GM19193 (cell line): Measurements from ENCODE around the gene ELP1.

Experiments
- POLR2A ChIP-seq: IDR thresholded peaks from 4 replicates; pipeline ENCODE4 v1.6.1; 2011; ENCODE audit not compliant: insufficient read depth, insufficient read length; ENCODE audit errors: extremely low read depth

The ELP1 gene

DNA sequence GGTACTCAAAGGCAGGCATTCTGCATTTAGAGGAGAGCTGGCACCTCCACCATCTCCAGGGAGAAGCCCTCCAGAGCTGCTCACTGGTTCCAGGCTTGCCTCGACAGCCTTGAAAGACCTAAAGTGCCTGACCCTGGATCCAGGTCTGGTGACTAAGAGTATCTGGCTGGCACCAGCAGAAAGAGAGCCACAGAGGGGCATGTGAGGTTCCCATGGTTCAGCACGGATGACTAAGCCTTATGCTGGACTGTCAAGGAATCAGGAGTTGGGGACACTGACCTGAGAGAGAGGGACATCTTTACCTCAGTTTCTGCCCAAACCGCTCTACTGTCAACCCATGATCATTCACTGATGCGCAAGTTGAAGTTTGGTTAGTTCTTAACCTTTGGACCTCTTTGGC is 68.9 kb downstream of the ELP1 start:
- no peak for TF ChIP-seq POLR2A

DNA sequence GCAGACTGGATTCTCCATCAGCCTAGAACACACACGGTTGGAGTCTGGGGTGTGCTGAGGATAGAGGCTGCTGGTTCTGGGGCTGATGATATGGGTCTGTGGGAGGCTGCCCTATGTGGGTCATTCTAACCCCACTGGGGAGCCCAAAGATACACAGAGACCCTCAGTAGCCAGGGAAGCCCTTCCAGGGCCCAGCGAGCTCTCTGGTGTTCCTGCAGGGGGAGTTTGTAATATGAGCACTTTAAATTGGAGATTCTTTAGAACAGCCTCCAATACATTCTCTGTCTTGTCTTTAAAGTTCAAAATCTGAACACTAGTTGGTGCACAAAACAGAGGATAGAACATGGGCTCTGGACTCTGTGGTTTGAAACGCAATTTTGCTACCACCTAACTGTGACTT is 69.5 kb downstream of the ELP1 start:
- no peak for TF ChIP-seq POLR2A

DNA sequence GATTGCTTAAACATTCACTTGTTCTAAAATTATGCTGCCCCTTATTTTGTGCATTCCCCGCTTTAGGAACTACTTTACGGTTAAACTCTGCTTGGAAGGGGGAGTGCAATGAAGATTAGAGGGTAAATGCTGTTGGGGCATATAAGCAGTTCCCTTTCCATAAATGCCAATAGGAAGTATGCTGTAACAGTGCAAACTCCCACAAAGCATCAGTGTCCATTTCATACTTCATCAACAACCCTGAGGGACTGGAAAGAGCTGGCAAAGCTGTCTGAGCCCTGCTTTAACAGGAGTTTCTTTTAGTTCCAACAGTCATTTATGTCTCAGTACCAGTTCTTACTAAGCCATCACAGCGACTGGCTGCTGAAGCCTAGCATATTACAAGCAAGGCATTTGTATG is 70.0 kb downstream of the ELP1 start:
- no peak for TF ChIP-seq POLR2A

DNA sequence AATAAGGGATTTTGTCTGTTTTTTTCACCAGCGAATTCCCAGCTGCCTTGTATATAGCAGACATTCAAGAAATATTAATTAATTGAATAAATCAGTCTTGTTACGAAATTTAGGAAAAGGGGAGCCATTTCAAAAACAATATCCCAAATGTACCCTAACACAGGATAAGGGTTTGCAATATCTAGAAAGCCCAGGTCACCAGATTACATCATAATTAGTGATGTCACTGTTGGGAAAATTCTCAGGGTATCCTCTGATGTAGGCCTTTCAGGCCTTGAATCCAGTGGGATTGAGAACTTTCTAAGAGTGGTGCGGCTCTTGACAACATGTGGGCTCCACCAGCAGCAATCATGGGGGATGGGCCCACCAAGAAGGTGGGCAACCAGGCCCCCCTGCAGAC is 71.9 kb downstream of the ELP1 start, which contains the start of gene ACTL7A:
Gene ACTL7A, plus strand, starts transcription at position 270 of the 400 bp plus-strand sequence. Its CDS starts 57 bp downstream, at position 327.
- no peak for TF ChIP-seq POLR2A

DNA sequence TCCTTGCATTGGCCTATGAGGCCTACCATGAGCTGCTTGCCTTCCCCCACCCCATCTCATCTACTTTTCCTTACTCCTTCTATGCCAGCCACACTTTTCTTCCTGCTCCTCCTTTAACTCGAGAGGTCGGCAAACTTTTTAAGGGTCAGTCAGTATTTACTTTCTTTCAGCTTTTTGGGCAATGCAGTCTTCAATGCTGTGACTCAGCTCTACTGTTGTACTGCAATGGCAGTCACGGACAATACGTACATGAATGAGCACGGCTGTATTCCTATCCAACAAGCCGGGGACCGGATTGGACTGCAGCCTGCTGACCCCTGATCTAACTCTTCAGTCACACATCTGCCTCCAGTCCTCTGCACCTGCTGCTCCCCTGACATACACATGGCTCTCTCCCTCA is 72.5 kb downstream of the ELP1 start:
- no peak for TF ChIP-seq POLR2A

DNA sequence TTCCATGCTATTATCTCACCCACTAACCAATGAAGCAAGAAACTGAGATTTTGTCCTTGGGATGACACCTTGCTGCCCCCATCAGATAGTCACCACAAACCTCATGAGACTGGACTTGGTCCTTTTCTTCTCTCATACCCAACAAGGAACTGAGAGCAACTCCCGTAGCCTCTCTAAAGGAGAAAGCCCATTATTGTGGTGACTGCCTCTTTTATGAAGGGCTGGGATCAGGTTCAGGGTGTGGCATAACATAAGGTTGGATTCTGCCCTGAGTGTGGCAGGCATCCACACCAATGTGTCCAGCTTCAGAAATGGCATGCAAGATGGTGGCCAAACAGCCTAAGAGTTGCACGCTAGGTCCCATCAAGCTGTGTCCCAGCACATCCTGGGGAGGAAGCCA is 73.2 kb downstream of the ELP1 start:
- TF ChIP-seq POLR2A: no peak

DNA sequence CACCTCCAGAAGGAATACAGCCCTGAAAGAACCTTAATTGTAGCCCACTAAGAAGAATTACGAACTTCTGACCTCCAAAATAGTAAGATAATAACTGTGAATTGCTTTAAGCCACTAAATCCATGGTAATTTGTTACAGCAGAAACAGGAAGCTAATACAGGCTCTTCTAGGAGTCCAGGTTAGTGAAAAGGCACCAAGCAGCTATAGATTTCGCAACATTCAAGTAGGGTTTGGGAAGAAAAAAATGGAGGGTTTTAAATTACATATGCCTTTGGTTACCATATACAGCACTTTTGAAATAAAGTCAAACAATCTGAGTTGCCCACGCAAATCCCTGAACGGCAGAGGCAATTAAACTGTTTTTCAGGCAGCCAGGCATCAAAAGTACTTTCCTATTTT is 73.6 kb downstream of the ELP1 start:
- TF ChIP-seq POLR2A: no peak

DNA sequence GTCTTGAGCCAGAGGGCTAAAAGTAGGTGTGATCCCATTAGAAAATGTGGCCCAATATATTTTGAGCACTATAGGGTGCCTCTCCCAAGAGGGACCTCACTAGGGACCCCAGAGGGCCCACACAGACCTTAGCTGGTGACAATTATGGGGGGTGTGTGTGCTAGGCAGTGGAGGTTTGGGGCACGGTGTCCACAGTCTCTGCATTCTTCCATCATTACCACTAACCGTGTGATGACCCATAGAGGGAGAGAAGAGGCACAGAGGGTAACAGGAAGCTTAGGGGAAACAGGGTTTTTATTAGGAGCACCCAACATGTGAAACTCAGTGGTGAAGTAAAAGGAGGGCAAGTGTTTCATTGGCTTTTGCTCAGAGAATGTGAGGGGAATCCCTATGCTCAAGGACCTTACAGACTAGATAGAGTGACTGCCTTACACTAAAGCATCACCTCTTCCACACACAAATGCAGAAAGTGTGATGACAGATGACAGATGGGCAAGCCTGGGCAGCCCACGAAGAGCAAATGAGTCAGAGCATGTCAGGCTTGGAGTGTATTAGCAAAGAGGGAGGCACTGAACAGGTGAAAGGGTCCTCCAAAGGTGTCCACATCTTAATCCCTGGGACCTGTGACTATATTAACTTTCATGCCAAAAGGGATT is 74.3 kb downstream of the ELP1 start:
- no peak for TF ChIP-seq POLR2A

DNA sequence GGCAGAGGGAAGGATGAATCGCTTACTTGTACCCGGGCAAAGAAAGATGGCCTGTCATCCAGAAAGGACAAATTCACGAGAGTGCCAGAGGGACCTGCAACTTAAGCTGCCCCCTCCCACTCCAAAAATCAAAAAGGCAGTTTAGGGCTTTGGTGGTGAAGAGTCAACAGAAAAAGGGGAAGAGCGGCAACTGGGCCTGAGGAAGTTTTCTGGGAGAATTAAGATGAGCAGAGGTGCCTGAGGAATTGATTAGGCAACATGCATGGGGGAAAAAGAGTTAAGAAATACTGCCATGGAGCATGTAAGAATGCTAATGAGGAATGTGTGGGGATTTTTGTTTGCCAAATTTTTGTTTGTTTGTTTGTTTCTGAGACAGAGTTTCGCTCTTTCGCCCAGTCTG is 76.4 kb downstream of the ELP1 start:
- TF ChIP-seq POLR2A: no peak

DNA sequence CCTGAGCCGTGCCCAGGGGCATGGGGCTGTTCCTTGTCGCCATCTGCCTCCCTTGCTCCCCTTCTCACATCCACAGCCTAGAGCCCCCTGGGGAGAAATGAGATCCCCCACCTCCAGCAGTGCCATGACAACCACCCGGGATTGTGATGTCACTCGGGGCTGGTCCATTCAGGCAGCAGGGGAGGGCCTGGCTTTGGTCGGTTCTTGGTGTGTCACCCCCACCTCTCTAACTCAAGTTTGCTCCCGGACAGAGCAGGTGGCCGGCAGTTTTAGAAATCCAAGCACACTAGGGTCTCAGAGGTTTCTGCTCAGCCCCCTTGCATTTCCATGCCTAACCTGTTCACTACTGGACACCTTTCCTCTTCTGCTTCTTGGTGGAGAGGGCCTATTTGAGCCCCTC is 78.0 kb downstream of the ELP1 start, which contains the start of gene ACTL7B:
Gene ACTL7B, minus strand, starts transcription at position 99 of the 400 bp plus-strand sequence. Its CDS starts 56 bp downstream, at position 43.
- no peak for TF ChIP-seq POLR2A

DNA sequence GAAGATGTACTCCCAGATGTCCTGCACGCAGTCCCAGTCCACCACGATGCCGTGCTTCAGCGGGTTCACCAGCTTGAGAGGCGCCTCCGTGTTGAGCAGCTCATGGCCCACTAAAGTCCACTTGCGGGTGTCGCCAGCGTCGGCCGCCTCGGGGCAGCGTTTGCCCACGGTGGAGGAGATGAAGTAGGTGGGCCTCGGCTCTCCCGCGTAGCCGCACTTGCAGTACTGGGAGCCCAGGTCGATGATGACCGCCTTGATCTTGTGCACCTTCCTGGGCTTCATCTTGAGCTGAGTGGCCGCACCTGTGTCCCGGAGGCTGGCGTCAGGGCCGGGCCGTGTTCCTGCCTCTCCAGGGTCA is 78.4 kb downstream of the ELP1 start:
- TF ChIP-seq POLR2A: no peak

DNA sequence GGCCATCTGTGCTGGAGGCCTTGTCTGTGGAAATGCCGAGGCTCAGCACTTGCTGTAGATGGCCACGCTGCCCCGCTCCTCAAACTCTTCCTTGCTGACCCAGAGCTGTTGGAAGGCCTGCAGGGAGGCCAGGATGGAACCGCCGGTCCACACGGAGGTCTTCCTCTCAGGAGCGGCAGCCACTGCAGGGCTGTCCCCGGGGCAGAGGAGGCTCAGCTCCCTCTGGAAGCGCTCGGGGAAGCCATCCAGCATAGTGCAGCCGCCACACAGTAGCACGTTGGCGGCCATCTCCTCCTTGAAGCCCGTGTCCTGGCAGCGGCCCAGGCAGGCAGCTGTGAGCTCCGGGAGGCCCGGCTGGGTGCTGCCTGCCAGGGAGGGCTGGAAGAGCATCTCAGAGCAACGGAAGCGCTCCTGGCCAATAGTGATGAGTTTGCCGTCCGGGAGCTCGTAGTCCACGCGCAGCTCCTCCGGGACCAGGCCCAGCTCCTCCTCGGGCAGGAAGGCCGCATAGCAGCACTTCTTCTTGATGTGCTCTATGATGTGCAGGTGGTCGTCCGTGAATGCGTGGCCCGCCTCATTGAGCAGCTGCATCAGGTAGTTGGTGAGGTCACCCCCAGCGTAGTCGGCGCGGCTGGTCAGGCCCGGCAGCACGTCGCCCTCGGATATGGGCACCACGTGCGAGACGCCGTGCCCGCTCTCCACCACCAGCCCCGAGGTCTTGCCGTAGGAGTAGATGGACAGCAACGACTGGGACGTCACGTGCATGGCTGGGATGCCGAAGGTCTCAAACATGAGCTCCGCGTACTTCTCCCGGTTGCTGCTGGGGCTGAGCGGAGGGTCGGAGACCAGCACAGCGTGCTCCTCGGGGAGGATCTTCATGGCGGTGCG is 79.0 kb downstream of the ELP1 start:
- TF ChIP-seq POLR2A: no peak

DNA sequence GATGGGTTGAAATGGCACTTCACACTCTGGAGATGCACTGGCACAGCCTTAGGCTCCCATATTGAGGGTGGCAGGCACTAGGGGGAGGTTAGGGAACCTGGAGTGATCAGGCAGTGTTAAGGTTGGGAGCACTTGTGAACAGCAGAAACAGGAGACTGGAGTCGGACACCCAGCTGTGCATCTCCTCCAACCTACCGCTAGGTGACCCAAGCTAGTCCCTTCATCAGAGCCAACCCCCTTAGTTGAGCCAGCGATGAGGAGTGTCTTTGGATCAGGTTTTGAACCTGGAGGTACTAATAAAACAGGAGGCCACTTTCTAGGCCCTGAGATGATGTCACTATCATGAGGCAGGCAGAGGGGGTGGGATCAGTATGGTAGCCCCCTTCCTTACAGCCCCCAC is 79.8 kb downstream of the ELP1 start:
- TF ChIP-seq POLR2A: no peak

DNA sequence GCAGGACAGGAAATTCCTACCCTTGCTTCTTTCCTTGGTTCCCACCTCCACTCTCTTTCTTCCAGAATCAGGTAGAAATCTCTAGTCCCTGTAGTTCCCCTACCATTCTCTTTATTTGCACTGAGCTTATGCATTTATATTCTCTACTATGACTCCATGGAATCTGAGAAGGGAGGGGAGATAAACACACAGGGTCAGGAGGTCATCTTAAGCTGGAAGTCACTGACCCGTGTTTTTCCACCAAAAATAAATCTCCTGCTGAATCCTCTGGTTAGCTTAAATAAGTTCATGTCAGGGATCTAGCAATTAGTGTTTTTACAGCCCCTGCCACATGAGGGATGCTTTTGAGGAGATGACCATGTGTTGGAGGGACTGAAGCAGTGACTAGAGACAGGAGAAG is 81.8 kb downstream of the ELP1 start:
- no peak for TF ChIP-seq POLR2A

DNA sequence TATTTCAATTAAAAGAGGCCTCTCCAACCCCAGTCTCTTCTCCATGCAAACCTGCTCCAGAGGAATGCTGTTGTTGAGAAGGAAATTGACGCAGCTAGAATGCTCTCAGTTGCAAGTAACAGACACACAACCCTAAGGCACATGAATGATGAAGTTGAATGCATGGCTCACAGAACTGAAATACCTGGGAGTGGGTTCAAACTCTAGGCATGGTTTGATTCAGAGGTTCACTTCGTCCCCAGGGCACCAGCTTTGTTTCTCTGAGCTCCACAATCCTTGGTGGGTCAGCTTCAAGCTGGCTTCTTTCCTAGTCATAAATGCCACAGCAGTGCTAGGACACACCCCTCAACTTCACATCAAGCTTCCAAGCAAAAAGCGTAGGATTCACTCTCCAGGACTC is 82.8 kb downstream of the ELP1 start:
- TF ChIP-seq POLR2A: no peak

DNA sequence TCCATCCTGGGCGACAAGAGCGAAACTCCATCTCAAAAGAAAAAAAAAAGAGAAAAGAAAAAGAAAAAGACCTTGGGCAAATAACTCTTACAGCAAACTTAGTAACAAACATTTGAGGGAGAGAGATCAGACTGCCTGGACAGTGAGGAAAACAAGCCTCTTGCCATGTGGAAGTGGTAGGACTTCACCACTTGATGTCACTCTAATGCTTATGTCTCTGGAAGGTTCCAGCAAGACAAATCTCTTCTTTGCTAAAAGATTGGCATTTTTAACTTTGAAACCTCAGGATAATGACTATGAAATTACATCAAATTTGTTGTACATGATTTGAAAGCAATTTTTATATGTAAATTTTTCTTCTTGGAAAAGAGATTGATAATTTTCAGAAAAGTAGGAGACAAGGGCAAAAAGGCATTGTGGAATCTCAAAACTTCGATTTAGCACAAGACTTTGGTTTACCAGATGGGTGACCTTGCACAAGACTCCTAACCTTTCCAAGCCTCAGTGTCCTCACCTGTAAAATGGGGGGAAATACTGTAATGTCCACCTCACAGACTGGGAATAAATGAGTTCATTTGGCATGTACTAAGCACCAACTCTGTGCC is 83.5 kb downstream of the ELP1 start:
- TF ChIP-seq POLR2A: no peak
